OCI-LY3 (cell line): ENCODE measurements around the gene ADD1.
A peak's percentile ranks its signal among the peaks of the same experiment; 100 is the strongest.

ENCODE experiments used
- H2AFZ ChIP-seq: fragments of 200-600, 300-600 bp; shearing (Covaris generic); 2 replicates; pipeline ENCODE4 v1.6.0; 2014; ENCODE audit warnings: antibody characterized with exemption, low read depth, low read length
- H3K27ac ChIP-seq: fragments of 200-600, 300-600 bp; sonication (generic); 2 replicates; pipeline ENCODE4 v1.5.1; 2014; ENCODE audit warnings: mild to moderate bottlenecking, low read length, moderate library complexity, mixed read lengths
- H3K27me3 ChIP-seq: fragments of 200-600, 300-600 bp; sonication (generic); 2 replicates; pipeline ENCODE4 v1.6.1; 2014; ENCODE audit warnings: low read depth, low read length, mixed read lengths
- H3K36me3 ChIP-seq: fragments of 200-600, 300-600 bp; sonication (generic); replicated peaks from 2 replicates; pipeline ENCODE3; 2014; ENCODE audit warnings: low read depth, low read length, mixed read lengths
- H3K4me1 ChIP-seq: fragments of 300-600, 200-600 bp; sonication (generic); 2 replicates; pipeline ENCODE4 v1.6.1; 2014; ENCODE audit warnings: low read length, mixed read lengths
- H3K4me2 ChIP-seq: fragments of 200-600, 300-600 bp; sonication (generic); 2 replicates; pipeline ENCODE4 v1.6.1; 2014; ENCODE audit warnings: low read length, mixed read lengths
- H3K4me3 ChIP-seq: fragments of 300-600, 200-600 bp; sonication (generic); 2 replicates; pipeline ENCODE4 v1.5.1; 2014; ENCODE audit warnings: antibody characterized with exemption, mild to moderate bottlenecking, low read length, moderate library complexity
- H3K79me2 ChIP-seq: fragments of 300-600, 200-600 bp; shearing (Covaris generic); 2 replicates; pipeline ENCODE4 v1.6.1; 2014; ENCODE audit warnings: mild to moderate bottlenecking, low read length, mixed read lengths
- H3K9ac ChIP-seq: fragments of 300-600, 200-600 bp; shearing (Covaris generic); 2 replicates; pipeline ENCODE4 v1.6.0; 2014; ENCODE audit warnings: mild to moderate bottlenecking, low read length, moderate library complexity
- H3K9me3 ChIP-seq: fragments of 200-600, 300-600 bp; shearing (Covaris generic); 2 replicates; pipeline ENCODE4 v1.6.1; 2014; ENCODE audit warnings: low read length, mixed read lengths; ENCODE audit not compliant: insufficient read depth
- H4K20me1 ChIP-seq: fragments of 200-600, 300-600 bp; sonication (generic); 2 replicates; pipeline ENCODE4 v1.6.1; 2016; ENCODE audit warnings: low read length, mixed read lengths; ENCODE audit not compliant: insufficient read depth
- EZH2phosphoT487 ChIP-seq: fragments of 200-600 bp; shearing (Covaris generic); IDR thresholded peaks from 2 replicates; pipeline ENCODE4 v1.6.1; 2018; ENCODE audit warnings: antibody characterized with exemption, mixed run types, low read depth
- TF ChIP-seq, protein P1 (sequence below): fragments of 200-600, 300-600 bp; sonication (generic); IDR thresholded peaks from 2 replicates; pipeline ENCODE4 v1.5.1; 2014; ENCODE audit warnings: antibody characterized with exemption, low read length, low read depth

Gene ADD1

DNA sequence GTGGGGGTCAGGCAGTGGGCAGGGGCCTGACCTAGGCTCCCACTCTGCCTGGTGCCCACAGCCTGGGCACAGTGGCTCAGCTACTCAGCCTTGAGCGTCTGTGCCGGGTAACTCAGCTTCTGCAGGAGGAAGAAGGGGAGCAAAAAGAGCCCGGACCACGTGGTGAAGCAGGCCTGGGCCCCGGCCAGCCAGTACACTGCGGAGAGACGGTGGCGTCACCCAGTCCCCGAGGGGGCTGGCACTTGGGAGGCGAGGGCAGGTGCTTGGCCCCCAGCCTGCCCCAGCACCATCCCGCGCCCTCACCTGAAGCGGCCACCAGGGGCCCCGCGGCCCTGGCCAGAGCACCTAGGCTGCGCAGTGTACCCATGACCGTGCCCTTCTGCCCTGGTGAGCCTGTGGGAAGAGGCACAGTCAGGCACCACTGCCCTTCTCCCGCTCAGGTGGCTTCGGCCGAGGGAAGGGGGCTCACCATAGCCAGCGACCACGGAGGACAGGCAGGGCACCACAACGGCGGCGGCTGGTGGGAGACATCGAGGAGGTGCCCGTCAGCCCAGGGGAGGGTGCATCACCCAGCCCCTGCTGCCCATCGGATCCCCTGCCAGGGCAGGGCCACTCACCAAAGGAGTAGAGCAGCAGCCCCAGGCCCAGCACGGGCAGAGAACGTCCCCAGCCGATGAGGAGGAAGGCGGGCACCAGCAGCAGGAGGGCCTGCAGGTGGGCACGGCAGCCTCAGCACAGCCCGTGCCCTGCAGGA, 87.3 kb downstream of the ADD1 start:
- H3K4me1 ChIP-seq: peaks cover 33% of the 10 kb centered on the region
- no peaks in the 10 kb centered on the region for H4K20me1 ChIP-seq
- peaks cover 16% of the 10 kb centered on the region for H3K79me2 ChIP-seq
- TF ChIP-seq, protein P1, sequence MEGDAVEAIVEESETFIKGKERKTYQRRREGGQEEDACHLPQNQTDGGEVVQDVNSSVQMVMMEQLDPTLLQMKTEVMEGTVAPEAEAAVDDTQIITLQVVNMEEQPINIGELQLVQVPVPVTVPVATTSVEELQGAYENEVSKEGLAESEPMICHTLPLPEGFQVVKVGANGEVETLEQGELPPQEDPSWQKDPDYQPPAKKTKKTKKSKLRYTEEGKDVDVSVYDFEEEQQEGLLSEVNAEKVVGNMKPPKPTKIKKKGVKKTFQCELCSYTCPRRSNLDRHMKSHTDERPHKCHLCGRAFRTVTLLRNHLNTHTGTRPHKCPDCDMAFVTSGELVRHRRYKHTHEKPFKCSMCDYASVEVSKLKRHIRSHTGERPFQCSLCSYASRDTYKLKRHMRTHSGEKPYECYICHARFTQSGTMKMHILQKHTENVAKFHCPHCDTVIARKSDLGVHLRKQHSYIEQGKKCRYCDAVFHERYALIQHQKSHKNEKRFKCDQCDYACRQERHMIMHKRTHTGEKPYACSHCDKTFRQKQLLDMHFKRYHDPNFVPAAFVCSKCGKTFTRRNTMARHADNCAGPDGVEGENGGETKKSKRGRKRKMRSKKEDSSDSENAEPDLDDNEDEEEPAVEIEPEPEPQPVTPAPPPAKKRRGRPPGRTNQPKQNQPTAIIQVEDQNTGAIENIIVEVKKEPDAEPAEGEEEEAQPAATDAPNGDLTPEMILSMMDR: no peak
- TF ChIP-seq EZH2phosphoT487: no peak
- H2AFZ ChIP-seq: no peak overlapping the region
- no peaks in the 10 kb centered on the region for H3K9me3 ChIP-seq
- peaks cover 22% of the 10 kb centered on the region for H3K36me3 ChIP-seq
- peak overlapping the region; percentile 73 for H3K27ac ChIP-seq
- peak overlapping the region; percentile 59; the same call in 1 of the 2 replicates for H3K9ac ChIP-seq
- H3K4me2 ChIP-seq: peak overlapping the region; percentile 85
- H3K4me3 ChIP-seq: peak overlapping the region; percentile 56; the same call in 1 of the 2 replicates
- H3K27me3 ChIP-seq: no peaks in the 10 kb centered on the region

DNA sequence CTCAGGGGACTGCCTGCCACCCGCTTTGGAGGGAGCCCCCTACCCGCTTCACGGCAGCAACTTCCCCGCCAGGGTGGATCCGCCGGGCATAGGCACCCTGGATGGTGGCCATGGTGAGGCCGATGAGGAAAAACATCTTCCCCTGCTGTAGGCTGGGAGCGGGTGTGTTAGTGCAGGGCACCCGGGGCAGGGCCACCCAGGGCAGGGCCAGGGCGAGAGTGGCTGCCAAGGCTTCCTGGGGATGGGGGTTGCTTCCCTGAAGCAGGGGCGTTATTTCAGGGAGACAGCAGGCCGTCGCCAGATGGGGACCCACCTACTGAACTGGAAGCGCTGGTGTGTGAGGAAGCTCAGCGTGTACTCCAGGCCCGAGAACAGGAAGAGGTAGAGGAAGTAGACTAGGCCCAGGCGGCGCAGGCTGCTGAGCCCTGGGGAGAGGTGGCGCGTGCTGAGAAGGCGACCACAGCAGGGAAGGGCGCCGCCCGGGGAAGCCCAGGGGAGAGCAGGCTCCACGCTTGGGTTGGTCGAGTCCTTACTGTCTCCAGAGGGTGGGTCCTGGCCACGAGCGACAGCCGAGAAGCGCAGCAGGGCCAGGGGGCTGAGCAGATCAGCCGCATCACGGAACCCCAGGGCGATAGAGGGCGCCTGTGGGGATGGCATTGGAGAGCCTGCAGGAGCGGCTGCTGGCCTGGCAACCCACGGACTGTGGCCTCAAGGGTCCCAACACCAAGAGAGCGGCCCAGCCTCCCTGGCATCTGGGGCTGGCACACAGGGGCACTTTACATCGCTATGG, 88.1 kb downstream of the ADD1 start:
- Histone ChIP-seq H3K4me1 (peaks cover 40% of the 10 kb centered on the region), H4K20me1 (peaks cover 5% of the 10 kb centered on the region), H2AFZ (no peak overlapping the region), H3K4me2 (peak overlapping the region; percentile 85), H3K36me3 (peaks cover 26% of the 10 kb centered on the region), H3K9ac (peak overlapping the region; percentile 59), H3K27me3 (no peaks in the 10 kb centered on the region), H3K4me3 (peak overlapping the region; percentile 56), H3K79me2 (peaks cover 16% of the 10 kb centered on the region), H3K9me3 (no peaks in the 10 kb centered on the region), H3K27ac (peak overlapping the region; percentile 73)
- TF ChIP-seq, protein P1: peak; percentile 62; the same call in 1 of the 2 replicates
- no peak for TF ChIP-seq EZH2phosphoT487

DNA sequence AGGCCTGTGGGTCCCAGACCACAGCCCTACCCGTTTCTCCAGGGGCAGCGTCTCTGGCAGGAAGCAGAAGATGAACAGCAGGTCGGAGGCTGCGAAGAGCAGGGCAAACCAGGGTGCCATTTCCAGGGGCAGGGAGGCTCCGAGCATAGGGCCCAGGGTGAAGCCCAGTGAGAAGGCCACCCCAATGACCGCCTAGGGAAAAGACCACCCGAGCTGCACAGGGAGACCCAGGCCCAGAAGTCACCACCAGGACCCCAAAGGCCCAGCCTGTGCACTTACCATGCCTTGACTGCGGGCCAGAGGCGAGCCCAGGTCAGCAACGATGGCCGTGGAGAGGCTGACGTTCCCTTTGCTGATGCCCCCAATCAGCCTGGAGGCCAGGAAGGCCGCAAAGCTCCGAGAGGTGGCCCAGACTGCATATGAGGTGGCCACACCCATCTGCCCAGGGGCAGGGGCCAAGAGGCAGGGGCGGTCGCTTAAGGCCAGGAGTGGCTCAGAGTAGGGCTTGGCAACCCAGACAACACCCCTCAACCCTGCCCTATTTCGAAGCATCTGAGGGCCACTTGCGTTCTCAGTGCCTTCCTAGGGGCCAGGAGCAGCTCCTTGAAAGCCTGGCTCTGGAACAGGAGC, 88.8 kb downstream of the ADD1 start:
- no peaks in the 10 kb centered on the region for H3K27me3 ChIP-seq
- peak overlapping the region; percentile 73 for H3K27ac ChIP-seq
- peaks cover 22% of the 10 kb centered on the region for H3K36me3 ChIP-seq
- H3K9ac ChIP-seq: peak overlapping the region; percentile 59; the same call in 1 of the 2 replicates
- peak overlapping the region; percentile 85 for H3K4me2 ChIP-seq
- no peak for TF ChIP-seq EZH2phosphoT487
- TF ChIP-seq, protein P1: no peak
- peaks cover 16% of the 10 kb centered on the region for H3K79me2 ChIP-seq
- H3K4me3 ChIP-seq: peak overlapping the region; percentile 85
- no peak overlapping the region for H2AFZ ChIP-seq
- peaks cover 48% of the 10 kb centered on the region for H3K4me1 ChIP-seq
- no peaks in the 10 kb centered on the region for H3K9me3 ChIP-seq
- H4K20me1 ChIP-seq: peaks cover 13% of the 10 kb centered on the region
